GM12892 (cell line): ENCODE measurements around the gene ANXA5.

Source experiments
- POLR2A ChIP-seq: IDR thresholded peaks from 2 replicates; pipeline ENCODE4 v1.6.1; 2011; ENCODE audit warnings: low read depth, low read length, control low read depth
- POLR2AphosphoS5 ChIP-seq: IDR thresholded peaks from 2 replicates; pipeline ENCODE4 v1.6.1; 2011; ENCODE audit warnings: low read depth, low read length, control low read depth

- TF ChIP-seq POLR2AphosphoS5 (no peak), POLR2A (no peak)
These were observed 42.0 kb downstream of the ANXA5 start for GRCh38 chr4:121654738-121655137.
